ENCODE measurements around the gene GDPGP1. TPM values are rescaled to one million over a fixed set of nuclear protein-coding genes. Genes with fewer than 3 reads are reported as not detected.
A peak's percentile ranks its signal among the peaks of the same experiment; 100 is the strongest.
"Not testable (repeated sequence)": the region's sequence is repeated elsewhere in the genome, so short reads cannot be mapped to it uniquely, and the experiment has no call there.

The GDPGP1 gene, protein sequence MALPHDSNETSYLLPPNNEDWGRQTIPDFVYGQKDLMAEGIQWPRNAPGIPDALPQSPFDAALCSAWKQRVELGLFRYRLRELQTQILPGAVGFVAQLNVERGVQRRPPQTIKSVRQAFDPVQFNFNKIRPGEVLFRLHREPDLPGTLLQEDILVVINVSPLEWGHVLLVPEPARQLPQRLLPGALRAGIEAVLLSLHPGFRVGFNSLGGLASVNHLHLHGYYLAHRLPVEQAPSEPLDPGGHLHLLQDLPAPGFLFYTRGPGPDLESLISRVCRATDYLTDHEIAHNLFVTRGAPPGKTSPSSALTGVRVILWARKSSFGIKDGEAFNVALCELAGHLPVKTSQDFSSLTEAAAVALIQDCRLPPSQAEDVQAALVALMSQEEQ
- 10 to 100 TPM in 3 of 4 donors, 1 to 10 TPM in 1; 8.3 to 24.0 (median 19.6) TPM for total RNA-seq

GRCh38 chr15:90234096-90234988 is at the start of gene GDPGP1:
Gene GDPGP1 (plus strand): TSS chr15:90234209. CDS start chr15:90240909, 6,700 bp downstream.
- peak in 1 of 3 donors; percentile 93 for DNase-seq
- Histone ChIP-seq H3K4me3 (peak within 1 kb of the TSS; percentile 66 to 91 (median 72)), H3K27me3 (no peaks in the 10 kb centered on the region), H3K27ac (peak within 1 kb of the TSS; percentile 93 to 99 (median 94)), H3K4me1 (peaks cover 5 to 42% (median 20%) of the 10 kb centered on the region in 4 donors), H3K9me3 (no peaks in the 10 kb centered on the region), H3K36me3 (peaks cover 0 to 47% (median 0%) of the 10 kb centered on the region in 3 donors)
- TF ChIP-seq POLR2A (IDR thresholded peaks at IDR 0.05) = peak; percentile 71 to 74
- TF ChIP-seq CTCF (IDR thresholded peaks at IDR 0.05) = no peak

- no peaks in the 10 kb centered on the region for H3K36me3 ChIP-seq
- H3K9me3 ChIP-seq = no peaks in the 10 kb centered on the region
- DNase-seq = peak; percentile 83 to 91 (median 90)
- peaks cover 0 to 45% (median 13%) of the 10 kb centered on the region in 4 donors for H3K4me1 ChIP-seq
- H3K27ac ChIP-seq = peak overlapping the region; percentile 91 to 96 (median 93)
- peak overlapping the region; percentile 76 to 92 (median 79) for H3K4me3 ChIP-seq
- TF ChIP-seq CTCF (IDR thresholded peaks at IDR 0.05) = peak in 1 of 6 experiments; percentile 4
- peak; percentile 39 to 67 for TF ChIP-seq POLR2A (IDR thresholded peaks at IDR 0.05)
- H3K27me3 ChIP-seq = no peaks in the 10 kb centered on the region
These were observed 49.0 kb upstream of the GDPGP1 start for GRCh38 chr15:90184786-90185704.

- TF ChIP-seq CTCF (IDR thresholded peaks at IDR 0.05) = no peak
- no peak for TF ChIP-seq POLR2A (IDR thresholded peaks at IDR 0.05)
- no peak for DNase-seq
- Histone ChIP-seq H3K27ac (peak overlapping the region in 3 of 4 donors; percentile 12 to 95 (median 19)), H3K4me1 (peaks cover 3 to 68% (median 26%) of the 10 kb centered on the region in 4 donors), H3K27me3 (no peaks in the 10 kb centered on the region), H3K4me3 (no peak overlapping the region), H3K9me3 (no peaks in the 10 kb centered on the region), H3K36me3 (no peaks in the 10 kb centered on the region)
These were observed 46.6 kb upstream of the GDPGP1 start for GRCh38 chr15:90187257-90187868.

DNA sequence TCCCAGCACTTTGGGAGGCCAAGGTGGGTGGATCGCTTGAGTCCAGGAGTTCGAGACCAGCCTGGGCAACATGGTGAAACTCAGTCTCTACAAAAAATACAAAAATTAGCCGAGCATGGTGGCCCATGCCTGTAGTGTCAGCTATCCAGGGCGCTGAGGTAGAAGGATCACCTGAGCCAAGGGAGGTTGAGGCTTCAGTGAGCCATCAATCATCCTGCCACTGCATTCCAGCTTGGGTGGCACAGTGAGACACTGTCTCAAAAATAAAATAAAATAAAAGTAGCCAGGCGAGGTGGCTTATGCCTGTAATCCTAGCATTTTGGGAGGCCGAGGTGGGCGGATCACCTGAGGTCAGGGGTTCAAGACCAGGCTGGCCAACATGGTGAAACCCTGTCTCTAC is 45.9 kb upstream of the GDPGP1 start:
- peaks cover 3 to 74% (median 29%) of the 10 kb centered on the region in 4 donors for H3K4me1 ChIP-seq
- not testable (repeated sequence) for H3K36me3 ChIP-seq, DNase-seq, H3K27me3 ChIP-seq, H3K9me3 ChIP-seq, H3K4me3 ChIP-seq
- peak overlapping the region in 2 of 4 donors; percentile 78 to 85 for H3K27ac ChIP-seq

GRCh38 chr15:90188914-90189748 is 44.9 kb upstream of the GDPGP1 start:
- H3K27ac ChIP-seq = peak overlapping the region; percentile 78 to 93 (median 88)
- TF ChIP-seq CTCF (IDR thresholded peaks at IDR 0.05) = no peak
- TF ChIP-seq POLR2A (IDR thresholded peaks at IDR 0.05) = no peak
- no peak for DNase-seq
- H3K9me3 ChIP-seq = no peaks in the 10 kb centered on the region
- peaks cover 3 to 74% (median 33%) of the 10 kb centered on the region in 4 donors for H3K4me1 ChIP-seq
- no peak overlapping the region for H3K4me3 ChIP-seq
- no peaks in the 10 kb centered on the region for H3K36me3 ChIP-seq
- no peaks in the 10 kb centered on the region for H3K27me3 ChIP-seq
